ENCODE data around the gene TRIM25. TPM values are rescaled to one million over a fixed set of nuclear protein-coding genes. Genes with fewer than 3 reads are reported as not detected.

TRIM25 gene
- total and polyA plus RNA-seq, 2 of the 8 experiments (the other 6 are each of a cell fraction or from before 2014, with no cell fraction given), result 16.6 to 38.9 TPM

GRCh38 chr17:56870081-56870651 lies 43.7 kb downstream of the TRIM25 start (continued):
- no peak for TF ChIP-seq CHD7 (IDR thresholded peaks at IDR 0.05; ENCODE audit: insufficient replicate concordance, low read length)
- TF ChIP-seq YY1 (IDR thresholded peaks at IDR 0.05; ENCODE audit: low read depth, low read length), result no peak

Data from H1 (cell line).